GM23338 (cell line): Measurements from ENCODE around the gene MAPK1. TPM values are rescaled to one million over a fixed set of nuclear protein-coding genes. Genes with fewer than 3 reads are reported as not detected.

ENCODE experiments used
- ATAC-seq: fragments of 200-7000 bp; cut with Tn5 transposase; 3 replicates; pipeline ENCODE4 v1.9.1; 2020
- DNase-seq: peaks from one replicate; pipeline ENCODE4 v3.0.0-alpha.2; 2015; ENCODE audit warnings: low spot score
- H2AFZ ChIP-seq: fragments of 200-600 bp; sonication (generic); 2 replicates; pipeline ENCODE4 v1.8.0; 2016; ENCODE audit warnings: antibody characterized with exemption, mild to moderate bottlenecking, moderate library complexity
- H3F3A ChIP-seq: fragments of 200-600 bp; sonication (generic); replicated peaks from 2 replicates; pipeline ENCODE4 v1.8.0; 2017; ENCODE audit warnings: antibody characterized with exemption, mixed run types, low read depth
- H3K27ac ChIP-seq: fragments of 200-600 bp; sonication (generic); 2 replicates; pipeline ENCODE4 v1.6.1; 2016; ENCODE audit warnings: low read depth
- H3K27me3 ChIP-seq: fragments of 200-600 bp; sonication (generic); 2 replicates; pipeline ENCODE4 v1.8.0; 2016; ENCODE audit warnings: mild to moderate bottlenecking, mixed run types, moderate library complexity; ENCODE audit not compliant: insufficient read depth
- H3K36me3 ChIP-seq: fragments of 200-600 bp; sonication (generic); 2 replicates; pipeline ENCODE4 v1.8.0; 2016; ENCODE audit warnings: mild to moderate bottlenecking; ENCODE audit not compliant: insufficient read depth
- H3K4me1 ChIP-seq: fragments of 200-600 bp; sonication (generic); 2 replicates; pipeline ENCODE4 v1.8.0; 2016; ENCODE audit warnings: mild to moderate bottlenecking, moderate library complexity; ENCODE audit not compliant: insufficient read depth
- H3K4me2 ChIP-seq: fragments of 200-600 bp; sonication (generic); 2 replicates; pipeline ENCODE4 v1.7.1; 2017; ENCODE audit warnings: mixed run types
- H3K4me3 ChIP-seq: fragments of 200-600 bp; sonication (generic); 2 replicates; pipeline ENCODE4 v1.6.1; 2016; ENCODE audit warnings: mixed run types
- H3K79me2 ChIP-seq: fragments of 200-600 bp; sonication (generic); replicated peaks from 2 replicates; pipeline ENCODE4 v1.8.0; 2017; ENCODE audit warnings: mild to moderate bottlenecking; ENCODE audit not compliant: insufficient read depth
- H3K9me2 ChIP-seq: fragments of 200-600 bp; sonication (generic); 2 replicates; pipeline ENCODE4 v1.8.0; 2017; ENCODE audit not compliant: insufficient read depth
- H4K20me1 ChIP-seq: fragments of 200-600 bp; sonication (generic); replicated peaks from 2 replicates; pipeline ENCODE4 v1.8.0; 2017; ENCODE audit warnings: mild to moderate bottlenecking; ENCODE audit not compliant: insufficient read depth
- H3K27ac Mint-ChIP-seq: 2 replicates; pipeline ENCODE4 v1.8.0; 2020; ENCODE audit warnings: inconsistent platforms, mild to moderate bottlenecking, moderate library complexity, mixed read lengths
- H3K27me3 Mint-ChIP-seq: 3 replicates; pipeline ENCODE4 v1.8.0; 2022; ENCODE audit warnings: low read depth, mild to moderate bottlenecking, moderate library complexity, mixed read lengths, inconsistent platforms; ENCODE audit not compliant: insufficient read depth, poor library complexity
- H3K36me3 Mint-ChIP-seq: 3 replicates; pipeline ENCODE4 v1.8.0; 2021; ENCODE audit warnings: low read depth, mild to moderate bottlenecking, inconsistent platforms, moderate library complexity, mixed read lengths
- H3K4me1 Mint-ChIP-seq: 3 replicates; pipeline ENCODE4 v1.8.0; 2020; ENCODE audit warnings: mild to moderate bottlenecking, inconsistent platforms, mixed read lengths
- H3K4me3 Mint-ChIP-seq: 3 replicates; pipeline ENCODE4 v1.8.0; 2021; ENCODE audit warnings: moderate library complexity, mild to moderate bottlenecking, inconsistent platforms, mixed read lengths
- H3K9me3 Mint-ChIP-seq: 3 replicates; pipeline ENCODE4 v1.8.0; 2020; ENCODE audit warnings: moderate library complexity, mild to moderate bottlenecking, inconsistent platforms, mixed read lengths
- CTCF ChIP-seq, 2 experiments: fragments of 200-600 bp in 1 of 2; sonication (generic) in 1 of 2; conservative IDR thresholded peaks; 2 replicates each; pipeline versions ENCODE4 v1.5.1 to v1.6.1; 2016 to 2017; ENCODE audit warnings: antibody characterized with exemption in 2 of 2, low read depth in 2 of 2, mild to moderate bottlenecking in 2 of 2, moderate library complexity in 1 of 2
- EZH2 ChIP-seq: fragments of 200-600 bp; sonication (generic); IDR thresholded peaks from one replicate; pipeline ENCODE4 v1.8.0; 2017; ENCODE audit warnings: antibody characterized with exemption, mild to moderate bottlenecking, low read depth; ENCODE audit not compliant: unreplicated experiment
- JUNB ChIP-seq: IDR thresholded peaks from one replicate; pipeline ENCODE4 v1.6.1; 2016; ENCODE audit warnings: antibody characterized with exemption; ENCODE audit not compliant: unreplicated experiment
- NANOG ChIP-seq: IDR thresholded peaks from 2 replicates; pipeline ENCODE4 v1.6.1; 2016; ENCODE audit warnings: antibody characterized with exemption, borderline replicate concordance
- POLR2AphosphoS5 ChIP-seq: IDR thresholded peaks from 2 replicates; pipeline ENCODE4 v1.6.1; 2016; ENCODE audit warnings: antibody characterized with exemption, low read depth
- REST ChIP-seq: IDR thresholded peaks from one replicate; pipeline ENCODE4 v1.6.1; 2018; ENCODE audit warnings: antibody characterized with exemption; ENCODE audit not compliant: unreplicated experiment
- STAT1 ChIP-seq: IDR thresholded peaks from one replicate; pipeline ENCODE4 v1.6.1; 2016; ENCODE audit warnings: antibody characterized with exemption; ENCODE audit not compliant: unreplicated experiment
- ZNF462 ChIP-seq: fragments of 250-450 bp; sonication (Bioruptor Pico); IDR thresholded peaks from 2 replicates; pipeline ENCODE4 v1.5.0; 2020; ENCODE audit warnings: mild to moderate bottlenecking, moderate library complexity
- polyA plus RNA-seq: library from polyadenylated mRNA; unstranded; fragments of >200 nt; fragmentation: Nextera tagmentation; extraction: Ambion mirVana; gene quantifications from 2 replicates; pipeline ENCODE4 v1.2.1, GENCODE V29; 2016
- total RNA-seq: library from RNA; depleted of rRNA; stranded (reverse); fragments of >200 nt; shearing (Covaris generic); gene quantifications from 2 replicates; pipeline ENCODE4 v1.2.3, GENCODE V29; 2014

Gene MAPK1
- total and polyA plus RNA-seq, 2 experiments from 2014 or later: 17.4 to 77.5 TPM

- ATAC-seq (no peak), DNase-seq (no peak)
- Histone ChIP-seq H3K36me3 (no peaks in the 10 kb centered on the region), H3K9me2 (no peaks in the 10 kb centered on the region), H3F3A (0 out of 2 replicates have a peak, but pooled peaks cover 4% of the 10 kb centered on the region), H3K4me2 (no peak overlapping the region), H3K79me2 (no peaks in the 10 kb centered on the region), H2AFZ (no peak overlapping the region), H3K4me1 (no peaks in the 10 kb centered on the region), H3K4me3 (no peak overlapping the region), H3K27me3 (no peaks in the 10 kb centered on the region), H3K27ac (no peak overlapping the region), H4K20me1 (no peaks in the 10 kb centered on the region)
- Mint-ChIP-seq H3K27ac (no peak overlapping the region), H3K27me3 (peaks cover 3% of the 10 kb centered on the region), H3K4me1 (peaks cover 4% of the 10 kb centered on the region; the same call in 2 of the 3 replicates), H3K4me3 (no peak overlapping the region), H3K9me3 (no peaks in the 10 kb centered on the region), H3K36me3 (no peaks in the 10 kb centered on the region)
- no peak for TF ChIP-seq NANOG
- no peak for TF ChIP-seq JUNB
- TF ChIP-seq CTCF (conservative IDR thresholded peaks at IDR 0.05; ENCODE audit: low read depth in 2 of 2): no peak
- no peak for TF ChIP-seq POLR2AphosphoS5
These were observed 157.3 kb downstream of the MAPK1 start for GRCh38 chr22:21710156-21710555.

GRCh38 chr22:21709688-21710087, 157.8 kb downstream of the MAPK1 start:
- Histone ChIP-seq H3K36me3 (no peaks in the 10 kb centered on the region), H3K4me1 (no peaks in the 10 kb centered on the region), H3K27me3 (no peaks in the 10 kb centered on the region), H4K20me1 (no peaks in the 10 kb centered on the region), H3K79me2 (no peaks in the 10 kb centered on the region), H3K27ac (no peak overlapping the region), H2AFZ (no peak overlapping the region), H3K4me2 (no peak overlapping the region), H3F3A (0 out of 2 replicates have a peak, but pooled peaks cover 1% of the 10 kb centered on the region), H3K9me2 (no peaks in the 10 kb centered on the region), H3K4me3 (no peak overlapping the region)
- Mint-ChIP-seq H3K4me1 (peaks cover 4% of the 10 kb centered on the region; the same call in 2 of the 3 replicates), H3K27ac (no peak overlapping the region), H3K9me3 (no peaks in the 10 kb centered on the region), H3K36me3 (no peaks in the 10 kb centered on the region), H3K27me3 (peaks cover 3% of the 10 kb centered on the region), H3K4me3 (no peak overlapping the region)
- ATAC-seq (no peak), DNase-seq (no peak)
- TF ChIP-seq EZH2 (no peak), REST (no peak), JUNB (no peak), ZNF462 (no peak), STAT1 (no peak), CTCF (conservative IDR thresholded peaks at IDR 0.05; ENCODE audit: low read depth in 2 of 2) (no peak)
